Caki2 (cell line): ENCODE data around the gene DLX1. TPM values are rescaled to one million over a fixed set of nuclear protein-coding genes. Genes with fewer than 3 reads are reported as not detected.
A peak's percentile ranks its signal among the peaks of the same experiment; 100 is the strongest.

Source experiments
- DNase-seq: peaks from one replicate; pipeline ENCODE4 v3.0.0-alpha.2; 2015; ENCODE audit warnings: low read depth
- in situ Hi-C: cut with HindIII; loops from 2 replicates; pipeline ENCODE4 v1.10.0; 2016; ENCODE audit warnings: low sequenced_read_pairs, low pct_unique_long_range_greater_than_20kb, mixed read lengths
- total RNA-seq: library from RNA; depleted of rRNA; stranded (reverse); fragments of >200 nt; shearing (Covaris generic); gene quantifications from 2 replicates; pipeline ENCODE4 v1.2.3, GENCODE V29; 2014; ENCODE audit warnings: low replicate concordance

DLX1 gene
- total RNA-seq, 1 experiment from 2014 or later: 3.2 TPM

- in situ Hi-C loops: no loop called here
These were observed 9.2 kb downstream of the DLX1 start for GRCh38 chr2:172094294-172095145.

GRCh38 chr2:172095146-172095904 is 10.0 kb downstream of the DLX1 start:
- peak; percentile 81 for DNase-seq
- in situ Hi-C loops: no loop called here

More at GRCh38 chr2:172094294-172095145, 9.2 kb downstream of the DLX1 start:
- peak; percentile 61 for DNase-seq

GRCh38 chr2:172095905-172096625 is 10.8 kb downstream of the DLX1 start:
- DNase-seq: peak; percentile 41
- in situ Hi-C loops: no loop called here

GRCh38 chr2:172096626-172097547 is 11.6 kb downstream of the DLX1 start:
- DNase-seq: peak; percentile 82
- in situ Hi-C loops: no loop called here

GRCh38 chr2:172097557-172098131 is 12.3 kb downstream of the DLX1 start:
- DNase-seq: peak; percentile 70
- in situ Hi-C loops: no loop called here

- in situ Hi-C loops: no loop called here
- no peak for DNase-seq
These were observed 13.0 kb downstream of the DLX1 start for GRCh38 chr2:172098287-172098649.

GRCh38 chr2:172098650-172099471 is 13.6 kb downstream of the DLX1 start:
- in situ Hi-C loops: no loop called here
- peak; percentile 94 for DNase-seq

- DNase-seq: no peak
- in situ Hi-C loops: no loop called here
These were observed 14.3 kb downstream of the DLX1 start for GRCh38 chr2:172099472-172100079.

- no peak for DNase-seq
- in situ Hi-C loops: no loop called here
These were observed 15.0 kb downstream of the DLX1 start for GRCh38 chr2:172100080-172100934.

GRCh38 chr2:172100935-172101820 is 15.9 kb downstream of the DLX1 start:
- no peak for DNase-seq
- in situ Hi-C loops: no loop called here

- in situ Hi-C loops: no loop called here
- no peak for DNase-seq
These were observed 16.6 kb downstream of the DLX1 start for GRCh38 chr2:172101821-172102390.

- DNase-seq: peak; percentile 87
- in situ Hi-C loops: no loop called here
These were observed 17.4 kb downstream of the DLX1 start, which contains the start of gene DLX2 for GRCh38 chr2:172102391-172103359. Gene DLX2 (minus strand): TSS chr2:172102900. CDS start chr2:172102538, 362 bp downstream.
